ENCODE results near the gene DUSP9.

DUSP9 gene

DNA sequence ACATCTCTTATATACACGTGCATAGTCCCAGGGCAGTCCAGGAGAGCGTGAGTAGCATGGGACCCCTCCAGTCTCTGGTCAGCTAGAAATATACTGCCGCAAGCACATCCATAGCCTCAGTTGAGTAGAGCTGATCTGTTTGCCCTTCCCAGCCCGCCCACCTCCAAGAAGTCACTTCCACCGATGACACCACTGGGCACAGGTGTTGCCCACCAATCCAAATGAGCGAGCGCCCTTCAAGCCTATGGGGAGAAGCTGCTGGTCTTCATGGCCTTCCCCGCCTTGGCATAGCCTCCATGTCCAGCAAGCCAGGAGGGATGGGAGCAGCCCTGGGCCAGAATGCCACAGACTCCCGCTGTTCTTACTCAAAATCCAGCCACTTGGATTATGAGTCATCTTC is 10.2 kb downstream of the DUSP9 start:
- Histone ChIP-seq H3K9me3 (no peaks in the 10 kb centered on the region), H3K27me3 (peaks cover 3% of the 10 kb centered on the region; the same call in 1 of the 2 replicates)

DNA sequence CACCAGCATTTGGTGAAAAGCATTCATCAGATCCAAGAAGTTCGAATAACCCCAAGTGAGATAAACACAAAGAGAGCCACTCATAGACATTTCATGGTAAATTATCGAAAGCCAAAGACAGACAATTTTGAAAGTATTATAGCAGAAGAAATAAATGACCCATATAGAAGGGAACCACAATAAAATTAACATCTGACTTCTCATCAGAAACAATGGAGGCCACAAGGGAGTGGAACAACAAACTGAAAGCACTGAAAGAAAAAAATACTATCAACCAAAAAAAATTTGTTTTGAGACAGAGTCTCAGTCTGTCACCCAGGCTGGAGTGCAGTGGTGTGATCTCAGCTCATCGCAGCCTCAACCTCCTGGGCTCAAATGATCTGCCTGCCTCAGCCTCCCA is 12.3 kb downstream of the DUSP9 start:
- peaks cover 3% of the 10 kb centered on the region; the same call in 1 of the 2 replicates for H3K27me3 ChIP-seq

More for the DNA sequence above, 10.2 kb downstream of the DUSP9 start:
- Histone ChIP-seq H3K36me3 (no peaks in the 10 kb centered on the region), H3K4me3 (ENCODE audit: low read depth, low read length) (no peak overlapping the region), H3K4me1 (no peaks in the 10 kb centered on the region)
- TF ChIP-seq, protein P1, sequence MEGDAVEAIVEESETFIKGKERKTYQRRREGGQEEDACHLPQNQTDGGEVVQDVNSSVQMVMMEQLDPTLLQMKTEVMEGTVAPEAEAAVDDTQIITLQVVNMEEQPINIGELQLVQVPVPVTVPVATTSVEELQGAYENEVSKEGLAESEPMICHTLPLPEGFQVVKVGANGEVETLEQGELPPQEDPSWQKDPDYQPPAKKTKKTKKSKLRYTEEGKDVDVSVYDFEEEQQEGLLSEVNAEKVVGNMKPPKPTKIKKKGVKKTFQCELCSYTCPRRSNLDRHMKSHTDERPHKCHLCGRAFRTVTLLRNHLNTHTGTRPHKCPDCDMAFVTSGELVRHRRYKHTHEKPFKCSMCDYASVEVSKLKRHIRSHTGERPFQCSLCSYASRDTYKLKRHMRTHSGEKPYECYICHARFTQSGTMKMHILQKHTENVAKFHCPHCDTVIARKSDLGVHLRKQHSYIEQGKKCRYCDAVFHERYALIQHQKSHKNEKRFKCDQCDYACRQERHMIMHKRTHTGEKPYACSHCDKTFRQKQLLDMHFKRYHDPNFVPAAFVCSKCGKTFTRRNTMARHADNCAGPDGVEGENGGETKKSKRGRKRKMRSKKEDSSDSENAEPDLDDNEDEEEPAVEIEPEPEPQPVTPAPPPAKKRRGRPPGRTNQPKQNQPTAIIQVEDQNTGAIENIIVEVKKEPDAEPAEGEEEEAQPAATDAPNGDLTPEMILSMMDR (IDR thresholded peaks at IDR 0.05; ENCODE audit: low read depth, low read length), result no peak
- DNase-seq, result no peak

DNA sequence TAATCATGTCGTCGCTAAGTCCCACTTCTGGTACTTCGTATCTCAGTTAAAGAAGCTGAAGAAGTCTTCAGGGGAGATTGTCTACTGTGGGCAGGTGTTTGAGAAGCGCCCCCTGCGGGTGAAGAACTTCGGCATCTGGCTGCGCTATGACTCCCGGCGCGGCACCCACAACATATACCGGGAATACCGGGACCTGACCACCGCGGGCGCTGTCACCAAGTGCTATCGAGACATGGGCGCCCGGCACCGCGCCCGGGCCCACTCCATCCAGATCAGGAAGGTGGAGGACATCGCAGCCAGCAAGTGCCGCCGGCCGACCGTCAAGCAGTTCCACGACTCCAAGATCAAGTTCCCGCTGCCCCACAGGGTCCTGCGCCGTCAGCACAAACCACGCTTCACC is 15.3 kb downstream of the DUSP9 start:
- peaks cover 3% of the 10 kb centered on the region; the same call in 1 of the 2 replicates for H3K27me3 ChIP-seq
- TF ChIP-seq, protein P1 (IDR thresholded peaks at IDR 0.05; ENCODE audit: low read depth, low read length), result peak; percentile 58
- H3K9me3 ChIP-seq, result no peaks in the 10 kb centered on the region
- H3K36me3 ChIP-seq, result no peaks in the 10 kb centered on the region
- peak; percentile 68 for DNase-seq
- H3K4me3 ChIP-seq (ENCODE audit: low read depth, low read length), result no peak overlapping the region
- H3K4me1 ChIP-seq, result no peaks in the 10 kb centered on the region

More for the DNA sequence above, 12.3 kb downstream of the DUSP9 start:
- no peak overlapping the region for H3K4me3 ChIP-seq (ENCODE audit: low read depth, low read length)
- DNase-seq, result no peak
- no peaks in the 10 kb centered on the region for H3K4me1 ChIP-seq
- no peaks in the 10 kb centered on the region for H3K9me3 ChIP-seq
- TF ChIP-seq, protein P1 (IDR thresholded peaks at IDR 0.05; ENCODE audit: low read depth, low read length), result no peak
- no peaks in the 10 kb centered on the region for H3K36me3 ChIP-seq

DNA sequence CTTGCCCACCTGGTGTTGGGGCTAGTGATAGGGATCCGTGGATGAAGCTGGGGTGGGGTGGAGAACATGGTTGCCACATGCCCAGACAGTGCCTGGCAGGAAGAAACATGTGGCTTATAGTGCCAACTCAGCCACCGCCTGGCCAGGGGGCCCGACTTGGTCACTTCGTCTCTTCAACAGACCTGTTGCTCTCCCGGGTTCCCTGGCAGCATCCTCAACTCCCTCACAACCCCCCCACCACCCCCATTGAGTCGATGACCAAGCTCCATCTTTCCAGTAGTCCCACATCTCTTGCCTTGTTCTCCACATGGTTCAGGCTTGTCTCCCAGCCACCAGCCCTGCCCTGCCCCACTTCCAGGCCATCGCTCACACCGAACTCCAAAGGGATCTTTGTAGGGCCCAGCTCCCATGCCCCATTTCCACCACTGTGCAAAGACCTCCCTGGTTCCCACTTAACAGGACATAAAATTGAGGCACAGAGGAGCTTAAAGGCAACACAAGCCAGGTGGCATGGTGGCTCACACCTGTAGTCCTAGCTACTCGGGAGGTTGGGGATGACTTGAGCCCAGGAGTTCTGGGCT is 18.8 kb downstream of the DUSP9 start:
- Histone ChIP-seq H3K36me3 (no peaks in the 10 kb centered on the region), H3K4me1 (0 out of 2 replicates have a peak, but pooled peaks cover 3% of the 10 kb centered on the region), H3K27me3 (peaks cover 3% of the 10 kb centered on the region; the same call in 1 of the 2 replicates), H3K9me3 (no peaks in the 10 kb centered on the region), H3K4me3 (ENCODE audit: low read depth, low read length) (no peak overlapping the region)
- TF ChIP-seq, protein P1 (IDR thresholded peaks at IDR 0.05; ENCODE audit: low read depth, low read length), result no peak
- DNase-seq, result no peak

DNA sequence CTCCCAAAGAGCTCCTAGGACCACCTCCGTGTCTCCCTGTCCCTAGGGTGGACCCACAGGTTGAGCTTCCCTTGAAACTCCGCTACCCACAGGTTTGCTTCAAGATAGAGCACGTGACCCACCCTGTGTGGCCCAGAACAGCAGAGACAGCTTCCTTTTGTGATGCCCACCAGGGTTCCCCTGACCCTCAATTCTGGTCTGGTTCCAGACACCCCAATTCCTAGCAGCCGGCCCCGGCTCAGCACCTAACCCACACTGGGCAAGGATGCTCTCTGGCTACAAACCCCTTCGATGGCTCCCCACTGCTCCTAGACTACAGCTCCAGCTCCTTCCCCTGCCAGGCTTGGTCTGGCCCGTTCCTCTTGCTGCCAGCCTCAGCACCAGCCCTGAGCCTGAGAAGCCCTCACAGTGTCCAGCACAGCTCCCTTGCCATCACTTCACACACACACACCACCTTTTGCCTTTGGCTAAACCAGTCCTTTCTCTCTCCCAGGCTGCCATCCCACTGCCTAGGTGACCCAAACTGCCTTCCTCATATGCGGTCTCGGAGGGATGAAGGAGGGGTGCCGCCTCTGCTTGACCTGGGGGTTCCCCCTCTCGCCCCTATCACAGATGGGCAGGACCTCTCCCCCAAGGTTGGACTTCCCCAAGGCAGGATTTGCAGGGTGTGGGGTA is 20.4 kb downstream of the DUSP9 start:
- H3K9me3 ChIP-seq, result no peaks in the 10 kb centered on the region
- H3K4me3 ChIP-seq (ENCODE audit: low read depth, low read length), result peak overlapping the region; percentile 34
- no peaks in the 10 kb centered on the region for H3K27me3 ChIP-seq
- TF ChIP-seq, protein P1 (IDR thresholded peaks at IDR 0.05; ENCODE audit: low read depth, low read length), result no peak
- no peak for DNase-seq
- H3K36me3 ChIP-seq, result no peaks in the 10 kb centered on the region
- 0 out of 2 replicates have a peak, but pooled peaks cover 3% of the 10 kb centered on the region for H3K4me1 ChIP-seq

DNA sequence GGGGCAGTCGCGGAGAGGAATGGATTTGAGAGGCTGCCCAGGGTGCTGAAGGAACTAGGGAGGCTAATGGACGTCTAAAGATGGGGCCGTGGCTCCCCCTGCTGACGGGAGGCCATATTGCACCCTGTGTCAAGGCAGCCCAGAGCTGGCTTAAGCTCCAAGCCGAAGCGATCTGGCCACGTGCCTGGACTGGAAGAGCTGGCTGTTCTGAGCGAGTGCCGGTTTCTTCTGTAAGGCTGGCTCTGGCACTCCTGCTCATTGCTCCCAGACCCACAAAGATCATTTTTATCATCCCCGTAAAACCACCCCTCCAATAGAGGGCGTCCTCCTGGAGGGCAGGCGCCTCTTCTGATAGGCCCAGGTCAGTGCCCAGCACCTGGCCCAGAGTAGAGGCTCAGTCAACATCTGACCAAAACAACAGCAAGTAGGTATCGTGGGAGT is 21.0 kb downstream of the DUSP9 start:
- Histone ChIP-seq H3K4me1 (0 out of 2 replicates have a peak, but pooled peaks cover 3% of the 10 kb centered on the region), H3K4me3 (ENCODE audit: low read depth, low read length) (peak overlapping the region; percentile 34), H3K9me3 (no peaks in the 10 kb centered on the region), H3K36me3 (no peaks in the 10 kb centered on the region), H3K27me3 (no peaks in the 10 kb centered on the region)
- DNase-seq, result peak; percentile 87
- TF ChIP-seq, protein P1 (IDR thresholded peaks at IDR 0.05; ENCODE audit: low read depth, low read length), result peak; percentile 72

Measured in BE2C (cell line).